ENCODE data around the gene THUMPD3.

DNA sequence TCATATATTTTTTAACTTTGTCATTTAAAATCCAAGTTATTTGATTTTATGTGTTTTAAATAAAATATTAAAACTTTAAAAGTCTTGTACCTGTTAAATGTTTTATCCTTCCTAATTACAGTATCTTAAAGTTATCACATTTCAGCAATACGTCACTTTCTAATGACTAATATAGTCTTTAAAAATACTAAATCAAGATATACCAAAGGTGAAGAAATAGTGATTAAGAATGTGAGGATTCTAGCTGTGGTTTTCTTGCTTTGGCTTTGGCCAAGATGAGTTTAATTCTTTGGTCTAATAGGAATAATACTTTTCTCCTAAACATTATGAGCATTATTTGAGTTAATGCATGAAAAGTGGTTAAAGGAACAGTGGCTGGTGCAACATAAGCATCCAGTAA lies 48.4 kb downstream of the THUMPD3 start:
- TF ChIP-seq CTCF (conservative IDR thresholded peaks at IDR 0.05; ENCODE audit: low read depth, low read length) (no peak), MAFK (IDR thresholded peaks at IDR 0.05; ENCODE audit: low read depth, low read length) (no peak), SMC3 (IDR thresholded peaks at IDR 0.05; ENCODE audit: low read depth, low read length) (no peak), RFX5 (IDR thresholded peaks at IDR 0.05; ENCODE audit: low read depth, low read length) (no peak), MAZ (IDR thresholded peaks at IDR 0.05; ENCODE audit: borderline replicate concordance, low read depth, low read length) (no peak), CEBPB (IDR thresholded peaks at IDR 0.05; ENCODE audit: low read depth, low read length) (no peak), RAD21 (IDR thresholded peaks at IDR 0.05; ENCODE audit: low read length) (no peak), POLR2A (IDR thresholded peaks at IDR 0.05; ENCODE audit: low read depth, low read length) (no peak)
- TF ChIP-seq, protein P1, sequence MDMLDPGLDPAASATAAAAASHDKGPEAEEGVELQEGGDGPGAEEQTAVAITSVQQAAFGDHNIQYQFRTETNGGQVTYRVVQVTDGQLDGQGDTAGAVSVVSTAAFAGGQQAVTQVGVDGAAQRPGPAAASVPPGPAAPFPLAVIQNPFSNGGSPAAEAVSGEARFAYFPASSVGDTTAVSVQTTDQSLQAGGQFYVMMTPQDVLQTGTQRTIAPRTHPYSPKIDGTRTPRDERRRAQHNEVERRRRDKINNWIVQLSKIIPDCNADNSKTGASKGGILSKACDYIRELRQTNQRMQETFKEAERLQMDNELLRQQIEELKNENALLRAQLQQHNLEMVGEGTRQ (IDR thresholded peaks at IDR 0.05; ENCODE audit: low read depth, low read length) = no peak

All from IMR-90 (cell line).